ENCODE data around the gene HES2.
"Not testable (repeated sequence)": the region's sequence is repeated elsewhere in the genome, so short reads cannot be mapped to it uniquely, and the experiment has no call there.

HES2 gene

GRCh38 chr1:6419804-6420453 lies at the start of gene HES2:
Gene HES2, minus strand, starts transcription at chr1:6419919. Its CDS starts 99 bp downstream, at chr1:6419820.
- DNase-seq = no peak

- no peak for DNase-seq
Observed at GRCh38 chr1:6468729-6469461, 49.2 kb upstream of the HES2 start.

- no peak for DNase-seq
Observed at GRCh38 chr1:6467744-6468688, 48.3 kb upstream of the HES2 start.

GRCh38 chr1:6467224-6467623 lies 47.5 kb upstream of the HES2 start:
- no peak for DNase-seq

- no peak for DNase-seq
Observed at GRCh38 chr1:6466751-6467150, 47.0 kb upstream of the HES2 start.

- no peak for DNase-seq
Observed at GRCh38 chr1:6466023-6466422, 46.3 kb upstream of the HES2 start, which contains the start of gene TNFRSF25. Gene TNFRSF25, minus strand, starts transcription at chr1:6466173. Its CDS starts 66 bp downstream, at chr1:6466107.

- no peak for DNase-seq
Observed at GRCh38 chr1:6465461-6466005, 45.8 kb upstream of the HES2 start.

- no peak for DNase-seq
Observed at GRCh38 chr1:6464915-6465314, 45.2 kb upstream of the HES2 start.

- no peak for DNase-seq
Observed at GRCh38 chr1:6464514-6464836, 44.8 kb upstream of the HES2 start.

- DNase-seq = no peak
Observed at GRCh38 chr1:6463120-6463412, 43.3 kb upstream of the HES2 start.

GRCh38 chr1:6462412-6463119 lies 42.8 kb upstream of the HES2 start:
- no peak for DNase-seq

GRCh38 chr1:6461538-6462411 lies 42.1 kb upstream of the HES2 start:
- DNase-seq = no peak

- DNase-seq = no peak
Observed at GRCh38 chr1:6461051-6461530, 41.4 kb upstream of the HES2 start.

- no peak for DNase-seq
Observed at GRCh38 chr1:6460301-6461050, 40.8 kb upstream of the HES2 start.

- no peak for DNase-seq
Observed at GRCh38 chr1:6459850-6460265, 40.1 kb upstream of the HES2 start.

- DNase-seq = no peak
Observed at GRCh38 chr1:6456800-6457466, 37.2 kb upstream of the HES2 start.

GRCh38 chr1:6455752-6456520 lies 36.2 kb upstream of the HES2 start:
- not testable (repeated sequence) for DNase-seq

- no peak for DNase-seq
Observed at GRCh38 chr1:6454856-6455751, 35.4 kb upstream of the HES2 start.

All from NCI-H524 treated with DMSO at 0.1 percent for 48 hours (cell line).